ENCODE data around the gene CORIN.

Gene CORIN

GRCh38 chr4:47736555-47736954 is 101.3 kb downstream of the CORIN start:
- no peak overlapping the region for H3K4me3 ChIP-seq (ENCODE audit: severe bottlenecking)
- ATAC-seq (ENCODE audit: low read depth) (no peak), DNase-seq (ENCODE audit: low spot score) (no peak)
- no peak overlapping the region for H3K27ac ChIP-seq (ENCODE audit: poor library complexity, severe bottlenecking)
- no peaks in the 10 kb centered on the region for H3K4me1 ChIP-seq (ENCODE audit: insufficient read depth, poor library complexity, severe bottlenecking)
- H3K9me3 ChIP-seq (ENCODE audit: severe bottlenecking), result peaks cover 4% of the 10 kb centered on the region
- H3K27me3 ChIP-seq (ENCODE audit: insufficient read depth, poor library complexity, severe bottlenecking), result no peaks in the 10 kb centered on the region
- no peak for TF ChIP-seq CTCF (IDR thresholded peaks at IDR 0.05; ENCODE audit: poor library complexity, severe bottlenecking)
- no peaks in the 10 kb centered on the region for H3K36me3 ChIP-seq (ENCODE audit: low read depth)

- Histone ChIP-seq H3K4me1 (ENCODE audit: insufficient read depth, poor library complexity, severe bottlenecking) (no peaks in the 10 kb centered on the region), H3K27me3 (ENCODE audit: insufficient read depth, poor library complexity, severe bottlenecking) (no peaks in the 10 kb centered on the region), H3K36me3 (ENCODE audit: low read depth) (no peaks in the 10 kb centered on the region), H3K9me3 (ENCODE audit: severe bottlenecking) (peaks cover 4% of the 10 kb centered on the region), H3K27ac (ENCODE audit: poor library complexity, severe bottlenecking) (no peak overlapping the region), H3K4me3 (ENCODE audit: severe bottlenecking) (no peak overlapping the region)
- DNase-seq (ENCODE audit: low spot score), result no peak
- TF ChIP-seq CTCF (IDR thresholded peaks at IDR 0.05; ENCODE audit: poor library complexity, severe bottlenecking), result no peak
- ATAC-seq (ENCODE audit: low read depth), result no peak
Observed at GRCh38 chr4:47736146-47736545, 101.7 kb downstream of the CORIN start.

DNA sequence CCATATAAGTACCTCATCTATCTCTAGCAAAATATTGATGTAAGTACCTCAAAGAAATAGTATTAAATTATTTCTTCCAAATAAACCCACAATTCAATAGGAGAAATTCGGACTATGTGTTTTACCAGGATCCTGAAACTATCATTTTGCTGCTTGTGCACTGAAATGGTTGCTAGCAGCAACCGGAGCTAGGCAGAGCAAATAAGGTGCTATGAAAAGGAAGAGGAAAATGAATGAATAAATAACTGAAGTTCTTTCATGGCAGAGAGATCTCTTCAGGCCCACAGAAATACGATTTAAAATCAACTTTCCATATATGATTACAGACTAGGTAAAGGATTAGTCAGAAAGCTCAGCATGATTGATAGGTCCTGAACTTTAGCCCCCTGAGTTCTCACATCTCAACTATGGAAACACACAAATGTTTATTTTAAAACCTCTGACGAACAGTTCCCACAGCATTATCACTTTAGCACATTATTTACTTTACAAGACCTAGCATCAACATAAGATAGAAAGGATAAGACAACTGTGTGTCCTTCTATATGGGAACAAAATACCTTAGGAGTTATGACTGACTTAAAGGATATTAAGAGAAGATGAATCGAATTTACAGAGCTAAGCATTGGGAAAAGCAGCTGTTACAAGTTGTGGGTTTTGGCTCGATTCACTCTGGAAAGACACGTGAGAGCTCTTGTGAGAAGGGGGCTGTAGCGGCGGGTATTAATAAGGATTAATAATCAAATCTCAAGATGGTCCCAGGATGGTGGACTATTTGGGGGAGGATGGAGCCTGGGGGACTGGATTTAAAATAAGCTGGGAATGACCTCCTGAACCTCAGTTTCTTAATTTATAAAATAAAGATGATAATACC is 104.3 kb downstream of the CORIN start:
- Histone ChIP-seq H3K36me3 (ENCODE audit: low read depth) (no peaks in the 10 kb centered on the region), H3K27me3 (ENCODE audit: insufficient read depth, poor library complexity, severe bottlenecking) (peaks cover 7% of the 10 kb centered on the region), H3K27ac (ENCODE audit: poor library complexity, severe bottlenecking) (no peak overlapping the region), H3K9me3 (ENCODE audit: severe bottlenecking) (no peaks in the 10 kb centered on the region), H3K4me1 (ENCODE audit: insufficient read depth, poor library complexity, severe bottlenecking) (no peaks in the 10 kb centered on the region), H3K4me3 (ENCODE audit: severe bottlenecking) (no peak overlapping the region)
- TF ChIP-seq CTCF (IDR thresholded peaks at IDR 0.05; ENCODE audit: poor library complexity, severe bottlenecking), result no peak
- DNase-seq (ENCODE audit: low spot score) (no peak), ATAC-seq (ENCODE audit: low read depth) (no peak)

DNA sequence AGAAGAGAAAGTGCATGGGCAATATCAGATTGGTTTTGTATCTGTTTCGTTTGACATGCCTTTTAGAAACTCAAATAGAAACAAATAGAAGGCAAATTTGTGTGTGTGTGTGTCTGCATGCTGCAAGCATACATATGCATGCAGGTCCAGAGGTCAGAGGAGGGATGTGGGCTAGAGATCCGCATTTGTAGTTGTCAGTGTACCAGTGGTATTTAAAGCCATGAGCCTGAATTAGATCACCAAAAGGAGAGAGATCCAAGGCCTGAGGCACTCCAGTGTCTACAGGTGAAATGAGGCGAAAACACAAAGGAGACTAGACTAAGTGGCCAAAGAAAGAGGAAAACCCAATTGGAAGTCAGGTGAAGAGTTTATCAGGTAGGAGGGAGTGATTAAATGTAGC is 106.7 kb downstream of the CORIN start:
- no peak for DNase-seq (ENCODE audit: low spot score)

More for the DNA sequence above, 106.7 kb downstream of the CORIN start:
- no peak for ATAC-seq (ENCODE audit: low read depth)
- no peaks in the 10 kb centered on the region for H3K36me3 ChIP-seq (ENCODE audit: low read depth)
- no peak for TF ChIP-seq CTCF (IDR thresholded peaks at IDR 0.05; ENCODE audit: poor library complexity, severe bottlenecking)
- no peaks in the 10 kb centered on the region for H3K9me3 ChIP-seq (ENCODE audit: severe bottlenecking)
- H3K4me3 ChIP-seq (ENCODE audit: severe bottlenecking), result no peak overlapping the region
- peaks cover 11% of the 10 kb centered on the region for H3K27me3 ChIP-seq (ENCODE audit: insufficient read depth, poor library complexity, severe bottlenecking)
- H3K27ac ChIP-seq (ENCODE audit: poor library complexity, severe bottlenecking), result no peak overlapping the region
- no peaks in the 10 kb centered on the region for H3K4me1 ChIP-seq (ENCODE audit: insufficient read depth, poor library complexity, severe bottlenecking)

All from RWPE2 (cell line).